ENCODE results near the gene TEX2.

DNA sequence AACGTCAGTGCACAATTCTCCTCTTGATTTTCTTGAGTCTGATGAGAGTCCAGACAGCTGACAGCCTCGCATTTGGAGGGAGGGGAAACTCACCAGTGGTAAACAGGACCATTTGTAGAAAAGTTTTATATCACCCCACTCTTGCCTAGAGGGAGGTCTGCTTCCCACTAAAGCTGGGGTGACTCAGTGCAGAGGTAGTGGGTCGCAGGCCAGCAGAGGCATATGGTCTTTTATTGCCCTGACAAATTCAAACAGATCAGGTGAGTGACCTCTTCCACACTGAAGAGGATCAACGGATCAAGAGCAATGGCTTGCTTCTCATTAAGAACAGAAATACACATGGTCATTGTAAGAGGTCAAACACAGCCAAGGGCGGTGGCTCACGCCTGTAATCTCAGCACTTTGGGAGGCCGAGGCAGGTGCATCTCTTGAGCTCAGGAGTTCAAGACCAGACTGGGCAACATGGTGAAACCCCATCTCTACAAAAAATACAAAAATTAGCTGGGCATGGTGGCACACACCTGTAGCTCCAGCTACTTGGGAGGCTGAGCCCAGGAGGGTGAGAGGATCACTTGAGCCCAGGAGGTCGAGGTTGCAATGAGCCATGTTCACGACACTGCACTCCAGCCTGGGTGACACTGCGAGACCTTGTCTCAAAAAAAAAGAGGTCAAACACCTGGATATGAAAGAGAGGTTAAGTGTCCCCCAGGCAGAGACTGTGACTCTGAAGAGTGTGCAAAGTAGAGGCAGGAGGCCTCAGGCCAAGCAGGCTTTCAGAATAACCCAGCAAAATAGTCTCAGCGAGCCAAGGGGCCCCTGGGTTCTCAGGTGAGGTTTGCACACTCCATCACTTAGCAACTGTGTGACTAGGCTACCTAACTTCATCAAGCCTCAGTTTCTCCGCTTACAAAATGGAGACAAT, 76.6 kb downstream of the TEX2 start:
- TF ChIP-seq, protein P1, sequence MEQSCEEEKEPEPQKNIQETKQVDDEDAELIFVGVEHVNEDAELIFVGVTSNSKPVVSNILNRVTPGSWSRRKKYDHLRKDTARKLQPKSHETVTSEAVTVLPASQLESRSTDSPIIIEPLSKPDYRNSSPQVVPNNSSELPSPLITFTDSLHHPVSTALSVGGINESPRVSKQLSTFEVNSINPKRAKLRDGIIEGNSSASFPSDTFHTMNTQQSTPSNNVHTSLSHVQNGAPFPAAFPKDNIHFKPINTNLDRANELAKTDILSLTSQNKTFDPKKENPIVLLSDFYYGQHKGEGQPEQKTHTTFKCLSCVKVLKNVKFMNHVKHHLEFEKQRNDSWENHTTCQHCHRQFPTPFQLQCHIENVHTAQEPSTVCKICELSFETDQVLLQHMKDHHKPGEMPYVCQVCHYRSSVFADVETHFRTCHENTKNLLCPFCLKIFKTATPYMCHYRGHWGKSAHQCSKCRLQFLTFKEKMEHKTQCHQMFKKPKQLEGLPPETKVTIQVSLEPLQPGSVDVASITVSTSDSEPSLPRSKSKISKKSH (CRISPR knock-in tag; IDR thresholded peaks at IDR 0.05), result no peak
- no peak for TF ChIP-seq MCM7 (IDR thresholded peaks at IDR 0.05)
- no peak for TF ChIP-seq CBX2 (IDR thresholded peaks at IDR 0.05; ENCODE audit: insufficient read depth, low read length, poor library complexity, severe bottlenecking)
- TF ChIP-seq SIN3A (IDR thresholded peaks at IDR 0.05; ENCODE audit: borderline replicate concordance in 2 of 2, control insufficient read depth in 1 of 2, low read depth in 2 of 2, low read length in 2 of 2), result no peak
- no peak for TF ChIP-seq TEAD1 (CRISPR knock-in tag; IDR thresholded peaks at IDR 0.05)
- no peak for TF ChIP-seq SMARCC2 (IDR thresholded peaks at IDR 0.05; ENCODE audit: low read depth)
- TF ChIP-seq ZNF583 (CRISPR knock-in tag; IDR thresholded peaks at IDR 0.05), result no peak
- TF ChIP-seq, protein P2, sequence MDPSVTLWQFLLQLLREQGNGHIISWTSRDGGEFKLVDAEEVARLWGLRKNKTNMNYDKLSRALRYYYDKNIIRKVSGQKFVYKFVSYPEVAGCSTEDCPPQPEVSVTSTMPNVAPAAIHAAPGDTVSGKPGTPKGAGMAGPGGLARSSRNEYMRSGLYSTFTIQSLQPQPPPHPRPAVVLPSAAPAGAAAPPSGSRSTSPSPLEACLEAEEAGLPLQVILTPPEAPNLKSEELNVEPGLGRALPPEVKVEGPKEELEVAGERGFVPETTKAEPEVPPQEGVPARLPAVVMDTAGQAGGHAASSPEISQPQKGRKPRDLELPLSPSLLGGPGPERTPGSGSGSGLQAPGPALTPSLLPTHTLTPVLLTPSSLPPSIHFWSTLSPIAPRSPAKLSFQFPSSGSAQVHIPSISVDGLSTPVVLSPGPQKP (CRISPR knock-in tag; IDR thresholded peaks at IDR 0.05), result no peak
- TF ChIP-seq POLR2AphosphoS2 (IDR thresholded peaks at IDR 0.05; ENCODE audit: low read length), result no peak
